SK-N-SH (cell line): Measurements from ENCODE around the gene GPC5. TPM values are rescaled to one million over a fixed set of nuclear protein-coding genes. Genes with fewer than 3 reads are reported as not detected.

ENCODE experiments used
- CTCF ChIA-PET: fragments of 300-600, 350-600 bp; formaldehyde crosslinking; extraction: SDS; loops from one replicate; lab custom pipeline; 2021; lab: Yijun Ruan, JAX
- POLR2A ChIA-PET: fragments of 350-600 bp; sonication (Branson Sonifier 250); formaldehyde crosslinking; extraction: SDS; loops from one replicate; lab custom pipeline; 2020; ENCODE audit warnings: antibody characterized with exemption, inconsistent platforms; lab: Yijun Ruan, JAX
- DNase-seq: peaks from one replicate; pipeline ENCODE4 v3.0.0; 2012
- H2AFZ ChIP-seq: fragments of 200-600 bp; sonication (generic); 2 replicates; pipeline ENCODE4 v1.8.1; 2016; ENCODE audit warnings: antibody characterized with exemption, mild to moderate bottlenecking, low read depth
- H3F3A ChIP-seq: fragments of 200-600 bp; sonication (generic); replicated peaks from 2 replicates; pipeline ENCODE3; 2016; ENCODE audit warnings: antibody characterized with exemption, mild to moderate bottlenecking; ENCODE audit not compliant: insufficient read depth
- H3K27ac ChIP-seq, 2 experiments: fragments of 200-500 bp in 1 of 2; fragments of 200-600 bp in 1 of 2; sonication (Bioruptor generic) in 1 of 2; sonication (generic), shearing (Covaris generic) in 1 of 2; 2 replicates each; pipeline versions ENCODE4 v1.5.1 to v1.6.1; 2014 to 2016; ENCODE audit warnings: low read depth in 2 of 2, inconsistent platforms in 1 of 2, low read length in 1 of 2, mild to moderate bottlenecking in 1 of 2, mixed read lengths in 1 of 2
- H3K27me3 ChIP-seq: fragments of 200-600 bp; sonication (generic), shearing (Covaris generic); 2 replicates; pipeline ENCODE4 v1.6.1; 2016; ENCODE audit warnings: mixed run types; ENCODE audit not compliant: insufficient read depth
- H3K36me3 ChIP-seq, 2 experiments: fragments of 200-500 bp in 1 of 2; fragments of 200-600 bp in 1 of 2; sonication (Bioruptor generic) in 1 of 2; sonication (generic) in 1 of 2; replicated peaks in 1 of 2; 2 replicates each; pipeline versions ENCODE3 to v1.5.1; 2014 to 2016; ENCODE audit warnings: low read length in 1 of 2, mild to moderate bottlenecking in 1 of 2; ENCODE audit not compliant: insufficient read depth in 2 of 2, control insufficient read depth in 1 of 2
- H3K4me1 ChIP-seq, 2 experiments: fragments of 200-500 bp in 1 of 2; fragments of 200-600 bp in 1 of 2; sonication (Bioruptor generic) in 1 of 2; sonication (generic), shearing (Covaris generic) in 1 of 2; 2 replicates each; pipeline versions ENCODE4 v1.5.1 to v1.6.1; 2014 to 2016; ENCODE audit warnings: low read depth in 1 of 2, low read length in 1 of 2, mixed run types in 1 of 2; ENCODE audit not compliant: insufficient read depth in 2 of 2, control insufficient read depth in 1 of 2
- H3K4me2 ChIP-seq: fragments of 200-600 bp; sonication (generic), shearing (Covaris generic); 2 replicates; pipeline ENCODE4 v1.6.1; 2017; ENCODE audit warnings: mixed run types
- H3K4me3 ChIP-seq, 2 experiments: fragments of 200-500 bp in 1 of 2; fragments of 200-600 bp in 1 of 2; sonication (Bioruptor generic) in 1 of 2; sonication (generic), shearing (Covaris generic) in 1 of 2; 2 replicates each; pipeline versions ENCODE4 v1.5.1 to v1.8.1; 2014 to 2016; ENCODE audit warnings: low read depth in 2 of 2, inconsistent platforms in 1 of 2, low read length in 1 of 2, mild to moderate bottlenecking in 1 of 2, mixed read lengths in 1 of 2, moderate library complexity in 1 of 2
- H3K79me2 ChIP-seq: fragments of 200-600 bp; sonication (generic); 2 replicates; pipeline ENCODE4 v1.8.1; 2017; ENCODE audit warnings: mild to moderate bottlenecking; ENCODE audit not compliant: insufficient read depth
- H3K9ac ChIP-seq: fragments of 200-600 bp; sonication (generic); 2 replicates; pipeline ENCODE4 v1.6.1; 2017; ENCODE audit warnings: mixed run types
- H3K9me2 ChIP-seq: fragments of 200-600 bp; sonication (generic); 2 replicates; pipeline ENCODE4 v1.6.1; 2017; ENCODE audit warnings: mixed run types
- H3K9me3 ChIP-seq: fragments of 200-600 bp; sonication (generic); 2 replicates; pipeline ENCODE4 v1.6.1; 2017; ENCODE audit warnings: mixed run types, mild to moderate bottlenecking, moderate library complexity
- H4K20me1 ChIP-seq: fragments of 200-600 bp; sonication (generic); 2 replicates; pipeline ENCODE4 v1.6.1; 2017; ENCODE audit warnings: mild to moderate bottlenecking, mixed run types; ENCODE audit not compliant: insufficient read depth
- ELF1 ChIP-seq: IDR thresholded peaks from 2 replicates; pipeline ENCODE4 v1.4.0; 2012
- EZH2phosphoT487 ChIP-seq: fragments of 200-600 bp; sonication (generic); IDR thresholded peaks from 2 replicates; pipeline ENCODE4 v1.6.1; 2017; ENCODE audit warnings: low read depth, mixed run types, mild to moderate bottlenecking, antibody characterized with exemption, moderate library complexity, borderline replicate concordance
- FOSL2 ChIP-seq: IDR thresholded peaks from 2 replicates; pipeline ENCODE4 v1.4.0; 2012; ENCODE audit warnings: low read depth, mild to moderate bottlenecking, moderate library complexity, borderline replicate concordance
- FOXJ3 ChIP-seq: sonication (generic); formaldehyde crosslinking; IDR thresholded peaks from 2 replicates; pipeline ENCODE4 v1.5.1; 2020; ENCODE audit warnings: mild to moderate bottlenecking, missing genetic modification reagents
- GATA2 ChIP-seq: sonication (generic); formaldehyde crosslinking; IDR thresholded peaks from 2 replicates; pipeline ENCODE4 v1.5.0; 2020; ENCODE audit warnings: mild to moderate bottlenecking, missing genetic modification reagents
- MEF2A ChIP-seq: IDR thresholded peaks from 2 replicates; pipeline ENCODE4 v1.4.0; 2012; ENCODE audit warnings: low read depth, borderline replicate concordance
- MXI1 ChIP-seq: IDR thresholded peaks from 2 replicates; pipeline ENCODE4 v1.6.1; 2012; ENCODE audit warnings: mild to moderate bottlenecking, low read depth, low read length, improper control_type of control experiment
- NRF1 ChIP-seq: IDR thresholded peaks from 2 replicates; pipeline ENCODE4 v1.6.1; 2012; ENCODE audit warnings: low read depth, mild to moderate bottlenecking, low read length
- POLR2AphosphoS5 ChIP-seq: IDR thresholded peaks from 2 replicates; pipeline ENCODE4 v1.6.1; 2012; ENCODE audit warnings: low read depth, low read length
- RCOR1 ChIP-seq: fragments of 150-350 bp; IDR thresholded peaks from 2 replicates; pipeline ENCODE4 v1.6.1; 2017; ENCODE audit warnings: antibody characterized with exemption, low read length
- TAF1 ChIP-seq: IDR thresholded peaks from 2 replicates; pipeline ENCODE4 v1.6.1; 2012; ENCODE audit warnings: low read depth, mild to moderate bottlenecking, low read length, moderate library complexity, borderline replicate concordance
- USF2 ChIP-seq: fragments of 150-350 bp; IDR thresholded peaks from 2 replicates; pipeline ENCODE4 v1.6.1; 2017; ENCODE audit warnings: antibody characterized with exemption, low read length, low read depth, borderline replicate concordance
- WGBS: methylation state at CpG from one replicate; pipeline ENCODE4 v1.1.6; 2017; ENCODE audit warnings: low lambda C conversion rate; 5-methylcytosine and 5-hydroxymethylcytosine counted together
- polyA plus RNA-seq, 3 experiments: library from polyadenylated mRNA; depleted of rRNA; stranded (reverse); fragments of >200 nt; gene quantifications; 2 replicates each; pipeline ENCODE4 v1.2.3, GENCODE V29; 2012
- TF ChIP-seq, protein P1 (sequence below): fragments of 200-600 bp; sonication (generic); IDR thresholded peaks from 2 replicates; pipeline ENCODE4 v1.6.1; 2017; ENCODE audit warnings: antibody characterized with exemption, mild to moderate bottlenecking, moderate library complexity
- TF ChIP-seq, protein P2 (sequence below): fragments of 150-350 bp; IDR thresholded peaks from 2 replicates; pipeline ENCODE4 v1.6.1; 2016; ENCODE audit warnings: mild to moderate bottlenecking, low read depth, low read length

GPC5 gene
- polyA plus RNA-seq, 1 of the 3 experiments (the other 2 are of a cell fraction) = 0.03 TPM

- H3K36me3 ChIP-seq = no peaks in the 10 kb centered on the region
- ChIA-PET POLR2A (no interaction called here), CTCF (interaction anchor here (1.1 kb wide), 1 partner anchor 33 kb away, joined by 3 read pairs; no protein-coding TSS in a partner anchor)
- no peak overlapping the region for H3K4me2 ChIP-seq
- H3K9me2 ChIP-seq = no peaks in the 10 kb centered on the region
- H3K4me3 ChIP-seq = no peak overlapping the region
- no peaks in the 10 kb centered on the region for H3K79me2 ChIP-seq
- no peaks in the 10 kb centered on the region for H3K4me1 ChIP-seq
- no peak overlapping the region for H2AFZ ChIP-seq
- H3F3A ChIP-seq = no peaks in the 10 kb centered on the region
- no peaks in the 10 kb centered on the region for H3K27me3 ChIP-seq
- H4K20me1 ChIP-seq = no peaks in the 10 kb centered on the region
- TF ChIP-seq ELF1 (no peak), NRF1 (no peak), MXI1 (no peak), GATA2 (CRISPR knock-in tag) (no peak), USF2 (no peak), FOSL2 (no peak), POLR2AphosphoS5 (no peak), RCOR1 (no peak), EZH2phosphoT487 (no peak), FOXJ3 (no peak), MEF2A (no peak), TAF1 (no peak)
- TF ChIP-seq, protein P1, sequence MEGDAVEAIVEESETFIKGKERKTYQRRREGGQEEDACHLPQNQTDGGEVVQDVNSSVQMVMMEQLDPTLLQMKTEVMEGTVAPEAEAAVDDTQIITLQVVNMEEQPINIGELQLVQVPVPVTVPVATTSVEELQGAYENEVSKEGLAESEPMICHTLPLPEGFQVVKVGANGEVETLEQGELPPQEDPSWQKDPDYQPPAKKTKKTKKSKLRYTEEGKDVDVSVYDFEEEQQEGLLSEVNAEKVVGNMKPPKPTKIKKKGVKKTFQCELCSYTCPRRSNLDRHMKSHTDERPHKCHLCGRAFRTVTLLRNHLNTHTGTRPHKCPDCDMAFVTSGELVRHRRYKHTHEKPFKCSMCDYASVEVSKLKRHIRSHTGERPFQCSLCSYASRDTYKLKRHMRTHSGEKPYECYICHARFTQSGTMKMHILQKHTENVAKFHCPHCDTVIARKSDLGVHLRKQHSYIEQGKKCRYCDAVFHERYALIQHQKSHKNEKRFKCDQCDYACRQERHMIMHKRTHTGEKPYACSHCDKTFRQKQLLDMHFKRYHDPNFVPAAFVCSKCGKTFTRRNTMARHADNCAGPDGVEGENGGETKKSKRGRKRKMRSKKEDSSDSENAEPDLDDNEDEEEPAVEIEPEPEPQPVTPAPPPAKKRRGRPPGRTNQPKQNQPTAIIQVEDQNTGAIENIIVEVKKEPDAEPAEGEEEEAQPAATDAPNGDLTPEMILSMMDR = no peak
- TF ChIP-seq, protein P2, sequence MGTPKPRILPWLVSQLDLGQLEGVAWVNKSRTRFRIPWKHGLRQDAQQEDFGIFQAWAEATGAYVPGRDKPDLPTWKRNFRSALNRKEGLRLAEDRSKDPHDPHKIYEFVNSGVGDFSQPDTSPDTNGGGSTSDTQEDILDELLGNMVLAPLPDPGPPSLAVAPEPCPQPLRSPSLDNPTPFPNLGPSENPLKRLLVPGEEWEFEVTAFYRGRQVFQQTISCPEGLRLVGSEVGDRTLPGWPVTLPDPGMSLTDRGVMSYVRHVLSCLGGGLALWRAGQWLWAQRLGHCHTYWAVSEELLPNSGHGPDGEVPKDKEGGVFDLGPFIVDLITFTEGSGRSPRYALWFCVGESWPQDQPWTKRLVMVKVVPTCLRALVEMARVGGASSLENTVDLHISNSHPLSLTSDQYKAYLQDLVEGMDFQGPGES = no peak
- no peaks in the 10 kb centered on the region for H3K9me3 ChIP-seq
- no peak overlapping the region for H3K9ac ChIP-seq
- no peak overlapping the region for H3K27ac ChIP-seq
- no peak for DNase-seq
- WGBS = 73% methylated on average over 6 of the region's 6 CpGs
These were observed 1466.3 kb downstream of the GPC5 start for GRCh38 chr13:92864584-92865284.
